Hypothalamus (tissue), 51 donors: ENCODE data around the gene CLP1.
"Not testable (repeated sequence)": the region's sequence is repeated elsewhere in the genome, so short reads cannot be mapped to it uniquely, and the experiment has no call there.

Source experiments
- DNase-seq, 51 donors: peaks; one replicate each; lab custom pipeline; 2025; lab: John Stamatoyannopoulos, UW

Gene CLP1

DNA sequence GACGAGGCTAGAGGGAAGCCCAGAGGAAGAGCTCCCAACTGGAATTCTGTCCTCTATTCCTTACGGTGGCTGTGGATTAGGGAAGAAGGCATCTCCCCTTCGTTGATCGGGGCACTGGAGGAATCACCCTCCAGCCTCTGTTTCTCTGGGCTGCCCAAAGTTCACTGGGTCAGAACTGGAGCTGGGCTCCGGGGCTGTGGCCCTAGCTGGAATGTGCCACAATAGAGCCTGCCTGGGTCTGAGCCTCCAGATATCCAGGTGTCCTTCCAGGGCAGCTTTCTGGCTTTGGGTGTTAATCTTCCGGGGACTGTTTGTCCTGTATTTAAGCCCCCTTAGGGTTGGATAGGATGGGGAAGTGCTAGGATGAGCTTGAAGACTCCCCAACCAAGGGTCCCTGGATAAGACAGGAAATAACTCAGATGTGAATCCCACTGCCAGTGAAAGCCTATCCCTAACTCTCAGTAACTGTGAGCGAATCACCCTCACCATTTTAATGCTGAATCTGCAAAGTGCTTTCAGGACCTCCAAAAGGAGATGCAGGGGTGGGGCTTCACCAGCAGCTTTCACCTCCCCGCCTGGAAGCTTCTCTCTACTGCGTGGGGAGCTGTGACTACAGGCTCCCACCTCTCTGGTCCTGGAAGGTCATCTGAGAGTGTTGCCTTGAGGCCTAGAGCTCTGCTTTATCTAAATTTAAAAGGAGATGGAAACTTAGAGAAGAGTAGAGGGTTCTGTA is 17.3 kb upstream of the CLP1 start:
- DNase-seq: no peak

GRCh38 chr11:57641011-57641807 is 16.4 kb upstream of the CLP1 start:
- peak in 15 of 51 donors; percentile 3 to 44 (median 12) for DNase-seq

GRCh38 chr11:57643802-57644201 is 13.8 kb upstream of the CLP1 start:
- DNase-seq: no peak

DNA sequence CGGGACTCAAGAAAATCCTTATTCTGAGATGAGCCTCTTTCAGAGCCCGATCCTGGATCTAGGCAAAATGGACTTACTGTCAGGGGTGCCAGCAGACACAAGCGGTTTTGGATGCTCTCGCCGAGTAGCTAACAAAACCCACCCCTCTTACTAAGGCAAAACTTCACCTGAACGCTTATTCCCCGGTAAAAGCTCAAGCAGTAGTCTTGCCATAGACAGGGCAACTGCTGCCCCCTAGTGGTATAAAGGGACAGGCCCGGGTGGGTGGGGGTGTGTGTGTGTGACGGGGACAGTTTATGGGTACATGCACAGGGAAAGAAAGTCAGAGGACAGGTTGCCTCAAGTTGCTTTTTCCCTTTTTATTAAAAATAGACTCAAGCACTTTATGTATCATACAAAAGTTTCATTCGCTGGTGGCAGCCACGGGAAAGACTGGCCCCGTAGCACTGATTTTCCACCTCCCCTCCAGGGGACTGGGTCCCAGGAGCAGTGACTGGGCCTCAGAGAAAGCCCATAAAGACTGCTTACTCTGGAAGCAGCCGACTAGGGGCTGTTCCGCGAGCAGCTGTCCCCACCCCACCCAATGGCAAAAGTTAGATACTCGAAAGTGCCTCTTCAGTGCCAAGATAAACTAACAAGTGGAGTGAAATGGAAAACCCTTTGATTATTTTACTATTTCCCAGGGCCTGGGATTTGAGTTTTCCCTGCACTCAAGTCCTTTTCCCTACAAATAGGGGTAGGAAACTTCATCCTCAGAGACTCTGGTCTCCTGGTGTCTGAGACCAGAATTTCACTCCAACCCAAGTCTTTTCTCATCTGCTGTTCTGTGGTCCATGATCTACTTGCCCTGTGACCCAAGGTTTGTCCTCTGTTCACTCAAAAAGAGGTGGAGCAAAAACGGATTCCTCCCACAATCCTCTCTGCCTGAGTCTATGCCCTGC is 12.5 kb upstream of the CLP1 start:
- DNase-seq: peak in 47 of 51 donors; percentile 15 to 88 (median 62)

GRCh38 chr11:57645689-57646085 is 11.9 kb upstream of the CLP1 start:
- DNase-seq: no peak

- peak in 2 of 51 donors; percentile 4 to 6 for DNase-seq
Observed at GRCh38 chr11:57646194-57646798, 11.3 kb upstream of the CLP1 start.

DNA sequence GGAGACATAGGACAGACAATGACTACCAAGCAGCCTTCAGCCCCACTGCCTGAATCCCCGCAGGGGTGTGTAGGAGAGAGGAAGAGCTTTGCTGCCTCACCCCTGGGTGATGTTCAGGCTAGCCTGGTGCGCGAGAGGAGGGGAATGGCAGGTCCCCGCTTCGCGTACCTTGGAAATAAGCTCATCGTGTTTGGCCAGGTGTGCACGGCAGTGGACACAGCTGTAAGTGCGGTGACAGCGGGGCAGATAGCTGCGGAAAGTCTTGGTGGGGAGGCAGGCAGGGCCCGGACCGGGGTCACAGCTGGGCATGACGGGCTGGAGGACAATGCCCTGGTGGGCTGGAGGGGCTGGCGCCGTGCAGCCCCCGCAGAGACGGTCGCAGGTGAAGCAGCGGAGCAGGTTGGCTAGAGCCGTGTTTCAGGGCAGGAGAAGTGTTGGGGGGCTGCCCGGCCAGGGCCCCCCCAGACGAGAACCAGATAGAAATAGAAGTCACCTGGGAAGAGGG is 10.7 kb upstream of the CLP1 start:
- peak in 2 of 51 donors; percentile 6 to 36 for DNase-seq

DNA sequence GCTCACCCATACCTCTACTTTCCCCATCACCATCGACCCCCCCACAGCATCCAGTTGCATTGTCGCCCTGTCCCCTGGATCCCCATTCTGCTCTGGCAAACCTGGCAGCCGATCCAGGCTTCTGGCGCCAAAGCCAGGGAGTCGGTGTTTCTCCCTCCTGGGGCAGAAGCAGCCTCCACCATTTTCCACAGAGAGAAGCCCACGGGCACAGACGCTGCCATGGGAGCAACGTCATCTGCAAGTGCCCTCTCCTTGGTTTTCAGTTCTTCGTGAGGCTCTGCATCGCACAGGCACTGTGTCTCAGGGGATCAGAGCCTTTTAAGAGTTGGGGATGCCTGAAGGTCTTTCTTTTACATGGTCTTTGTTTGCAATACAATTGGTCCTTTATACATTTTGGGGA is 10.2 kb upstream of the CLP1 start:
- peak in 5 of 51 donors; percentile 4 to 53 (median 25) for DNase-seq

DNA sequence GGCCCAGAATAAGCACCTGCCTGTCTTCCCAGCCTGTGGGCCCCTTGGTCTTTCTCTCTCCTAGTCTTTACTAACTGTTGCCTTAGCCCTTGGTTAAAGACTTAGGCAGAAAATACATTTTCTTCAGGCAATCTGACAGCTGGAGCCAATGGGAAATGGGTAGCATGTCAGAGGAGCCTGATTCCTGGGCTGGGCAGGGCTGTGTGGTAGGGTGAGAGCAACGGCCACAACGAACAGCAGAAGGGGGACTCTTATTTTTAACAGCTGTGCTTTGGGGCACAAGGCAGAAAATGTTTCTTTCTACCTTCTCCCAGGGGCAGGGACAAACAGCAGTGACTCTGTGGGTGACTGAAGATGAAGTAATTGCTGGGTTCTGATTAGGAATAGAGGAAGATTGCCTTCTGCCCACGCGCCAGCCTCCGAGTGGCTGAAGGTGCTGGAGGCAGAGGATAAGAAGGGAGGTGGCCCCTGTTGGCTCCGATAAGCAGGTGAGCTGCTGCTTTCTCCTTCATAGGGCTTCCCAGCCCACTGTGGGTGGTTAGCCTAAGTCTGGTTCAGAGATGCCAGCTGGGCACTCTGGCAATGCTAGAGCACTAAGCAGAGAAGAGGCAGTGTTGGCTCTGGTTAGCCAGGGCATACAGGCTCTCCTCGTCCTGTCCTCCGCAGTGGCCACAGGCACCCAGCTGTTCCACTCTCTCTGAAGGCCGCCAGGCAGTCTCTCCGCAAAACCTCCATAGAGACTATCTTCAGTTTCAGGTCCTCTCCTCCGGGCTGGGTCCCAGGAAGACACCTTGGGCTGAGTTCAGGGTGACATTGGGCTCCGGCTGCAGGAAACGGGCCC is 9.4 kb upstream of the CLP1 start:
- DNase-seq: peak in 14 of 51 donors; percentile 21 to 73 (median 33)

DNA sequence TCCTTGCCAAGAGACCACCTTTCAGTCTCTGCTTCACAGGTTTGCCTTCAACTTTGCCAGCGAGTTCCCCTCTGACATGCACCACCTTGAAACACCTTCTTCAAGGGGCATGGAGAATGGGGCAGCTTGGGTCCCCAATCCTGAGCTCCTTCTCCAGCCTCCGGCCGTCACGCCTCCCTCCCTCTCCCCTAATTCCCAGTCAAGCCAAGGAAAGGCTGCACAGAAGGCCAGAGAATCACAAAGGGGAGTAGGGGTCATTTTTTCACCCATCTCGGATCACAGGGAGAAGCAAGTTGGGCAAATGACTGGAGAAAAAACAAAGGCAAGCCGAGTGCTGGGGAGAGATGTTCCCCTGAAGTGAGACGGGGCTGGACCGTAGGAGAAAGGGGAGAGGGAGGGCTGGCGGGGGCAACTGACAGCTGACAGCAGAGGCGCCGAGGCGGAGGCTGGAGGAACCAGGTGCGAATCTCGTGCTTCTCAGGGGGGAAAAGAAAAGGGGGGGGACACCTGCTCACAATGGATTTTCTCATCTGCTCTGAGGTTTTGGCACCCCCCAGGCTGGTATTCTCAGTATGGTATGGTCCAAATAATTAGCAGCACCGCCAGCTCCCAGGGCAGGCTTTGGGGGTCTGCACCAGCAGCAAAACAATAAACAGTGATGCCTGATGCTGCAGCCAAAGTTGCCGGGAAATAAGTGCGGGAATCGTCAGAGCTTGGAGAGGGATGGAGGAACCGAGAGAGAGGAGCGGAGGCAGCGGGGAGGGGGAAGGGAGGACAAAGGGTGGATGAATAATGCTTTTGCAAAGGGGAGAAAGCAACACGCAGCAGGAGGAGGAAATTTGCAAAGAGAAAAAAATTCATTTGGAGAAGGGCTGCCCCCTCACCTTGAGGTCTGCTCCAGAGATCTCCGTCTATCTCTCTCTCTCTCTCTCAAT is 8.5 kb upstream of the CLP1 start:
- peak in 25 of 51 donors; percentile 6 to 80 (median 34) for DNase-seq

DNA sequence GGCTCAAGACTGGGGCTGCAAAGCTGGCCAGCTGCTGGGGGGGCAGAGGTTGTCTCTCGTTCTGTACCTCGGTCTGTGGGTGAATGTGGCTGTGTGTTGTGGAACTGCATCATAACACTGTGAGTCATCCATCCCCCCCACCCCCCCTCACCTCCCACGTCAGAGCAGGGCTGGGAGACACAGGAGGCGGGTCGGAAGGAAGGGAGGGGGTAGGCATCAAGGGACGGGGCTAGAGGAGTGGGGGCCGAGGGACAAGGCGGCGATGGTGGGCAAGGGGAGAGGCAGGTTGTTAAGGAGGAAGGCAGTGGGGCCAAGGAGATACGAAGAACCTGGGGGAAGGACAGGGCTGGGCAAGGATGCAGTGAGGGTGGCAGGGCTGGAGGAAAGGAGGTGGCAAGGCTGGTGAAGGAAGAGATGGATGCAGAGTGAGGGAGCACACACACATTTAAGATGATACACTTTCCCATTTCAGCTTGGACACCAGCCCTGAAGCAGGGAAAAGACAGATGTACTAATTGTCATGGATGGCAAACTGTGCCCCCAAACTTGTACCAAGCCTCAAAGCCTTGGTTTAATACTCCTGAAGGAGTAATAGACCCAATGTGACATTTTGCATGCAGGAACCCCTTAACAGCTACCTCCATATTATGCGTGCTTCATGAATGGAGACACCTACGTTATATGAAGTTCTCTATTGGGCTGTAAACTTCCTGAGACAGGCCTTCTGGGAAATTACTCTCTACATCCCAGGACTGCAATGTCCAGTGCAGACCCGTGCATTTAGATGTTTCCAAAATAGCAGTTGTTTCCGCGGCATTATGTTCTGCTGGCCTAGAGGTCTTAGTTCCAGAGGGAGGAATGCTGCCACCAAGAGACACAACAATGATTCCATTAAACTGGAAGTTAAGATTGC is 7.5 kb upstream of the CLP1 start, which contains the start of gene YPEL4:
TSS of gene YPEL4 (minus strand) at position 87 of the 913 bp plus-strand sequence. CDS start 2,805 bp downstream, outside the sequence.
- DNase-seq: peak in 50 of 51 donors; percentile 15 to 92 (median 72)

DNA sequence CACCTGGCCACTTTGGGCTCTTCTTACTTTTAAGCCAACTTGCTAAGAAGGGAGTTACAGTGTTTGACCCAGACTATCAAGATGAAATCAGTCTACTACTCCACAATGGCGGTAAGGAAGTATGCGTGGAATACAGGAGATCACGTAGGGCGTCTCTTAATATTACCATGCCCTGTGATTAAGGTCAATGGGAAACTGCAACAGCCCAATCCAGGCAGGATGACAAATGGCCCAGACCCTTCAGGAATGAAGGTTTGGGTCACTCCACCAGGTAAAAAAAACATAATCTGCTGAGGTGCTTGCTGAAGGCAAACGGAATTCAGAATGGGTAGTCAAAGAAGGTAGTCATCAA is 6.8 kb upstream of the CLP1 start:
- DNase-seq: no peak

DNA sequence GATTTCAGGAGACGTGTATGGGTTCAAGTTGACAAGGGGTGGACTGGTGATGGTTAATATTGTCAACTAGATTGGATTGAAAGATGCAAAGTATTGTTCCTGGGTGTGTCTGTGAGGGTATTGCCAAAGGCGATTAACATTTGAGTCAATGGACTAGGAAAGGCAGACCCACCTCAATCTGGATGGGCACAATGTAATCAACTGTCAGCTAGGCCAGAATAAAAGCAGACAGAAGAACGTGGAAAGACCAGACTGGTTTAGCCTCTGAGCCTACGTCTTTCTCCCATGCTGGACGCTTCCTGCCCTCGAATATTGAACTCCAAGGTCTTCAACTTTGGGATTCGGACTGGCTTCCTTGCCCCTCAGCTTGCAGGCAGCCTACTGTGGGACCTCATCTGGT is 6.2 kb upstream of the CLP1 start:
- no peak for DNase-seq

DNA sequence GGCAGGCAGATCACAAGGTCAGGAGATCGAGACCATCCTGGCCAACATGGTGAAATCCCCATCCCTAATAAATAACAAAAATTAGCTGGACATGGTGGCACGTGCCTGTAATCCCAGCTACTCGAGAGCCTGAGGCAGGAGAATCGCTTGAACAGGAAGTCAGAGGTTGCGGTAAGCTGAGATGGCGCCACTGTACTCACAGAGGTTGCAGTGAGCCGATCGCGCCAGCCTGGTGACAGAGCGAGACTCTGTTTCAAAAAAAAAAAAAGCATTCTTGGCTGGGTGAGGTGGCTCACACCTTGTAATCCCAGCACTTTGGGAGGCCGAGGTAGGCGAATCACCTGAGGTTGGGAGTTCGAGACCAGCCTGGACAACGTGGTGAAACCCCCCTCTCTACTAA is 5.3 kb upstream of the CLP1 start:
- not testable (repeated sequence) for DNase-seq

DNA sequence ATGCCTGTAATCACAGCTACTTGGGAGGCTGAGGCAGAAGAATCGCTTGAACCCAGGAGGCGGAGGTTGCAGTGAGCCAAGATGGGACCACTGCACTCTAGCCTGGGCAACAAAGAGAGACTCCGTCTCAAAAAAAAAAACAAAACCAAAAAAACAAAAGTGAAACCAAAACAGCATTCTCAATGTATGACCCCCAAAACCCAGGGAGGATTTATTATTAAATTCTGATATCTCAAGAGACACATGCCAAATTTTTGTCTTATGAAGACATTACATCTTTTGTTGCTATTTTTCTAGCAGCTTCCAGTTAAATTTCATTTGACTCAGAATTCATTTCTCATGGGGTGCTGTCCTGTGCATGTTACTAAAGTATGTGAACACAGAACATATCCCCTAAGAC is 4.9 kb upstream of the CLP1 start:
- no peak for DNase-seq

DNA sequence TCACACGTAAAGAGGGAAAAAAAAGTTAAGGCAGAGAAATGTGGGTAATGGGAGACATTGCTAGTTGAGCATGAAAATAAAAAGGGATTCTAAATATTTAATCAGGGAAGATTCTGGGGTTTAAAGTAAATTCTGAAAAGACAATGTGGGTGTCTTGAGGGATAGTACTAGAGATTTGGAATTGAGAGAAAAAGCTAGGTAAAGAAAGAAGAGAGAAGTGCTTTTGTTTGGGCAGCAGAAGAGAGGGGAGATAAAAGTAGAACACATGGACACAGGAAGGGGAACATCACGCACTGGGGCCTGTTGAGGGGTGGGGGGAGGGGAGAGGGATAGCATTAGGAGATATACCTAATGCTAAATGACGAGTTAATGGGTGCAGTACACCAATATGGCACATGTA is 4.4 kb upstream of the CLP1 start:
- no peak for DNase-seq

GRCh38 chr11:57656885-57657193 is 723 bp upstream of the CLP1 start:
- DNase-seq: no peak
